IMR-90 (cell line): Measurements from ENCODE around the gene CIAO3. TPM values are rescaled to one million over a fixed set of nuclear protein-coding genes. Genes with fewer than 3 reads are reported as not detected.

Source experiments
- ATAC-seq: fragments of 200-7000 bp; cut with Tn5 transposase; 2 replicates; pipeline ENCODE4 v1.9.1; 2020; ENCODE audit warnings: low read depth, mild to moderate bottlenecking, moderate library complexity
- BruUV-seq: library from RNA; stranded (reverse); fragments of 400-500 nt; replicated peaks from 2 replicates; lab custom pipeline; 2021; lab: Mats Ljungman, UMichigan
- CTCF ChIA-PET: fragments of 300-600 bp; formaldehyde crosslinking; extraction: SDS; loops from one replicate; lab custom pipeline; 2021; ENCODE audit warnings: antibody characterized with exemption; lab: Yijun Ruan, JAX
- POLR2A ChIA-PET: fragments of 300-600 bp; sonication (Branson Sonifier 250); formaldehyde crosslinking; loops from one replicate; lab custom pipeline; 2022; ENCODE audit warnings: antibody characterized with exemption; ENCODE audit not compliant: unreplicated experiment; lab: Charles Lee
- DNase-seq: peaks from one replicate; pipeline ENCODE4 v3.0.0; 2013
- H2AFZ ChIP-seq: replicated peaks from 2 replicates; pipeline ENCODE3; 2013; ENCODE audit warnings: low read length, mild to moderate bottlenecking; ENCODE audit not compliant: poor library complexity
- H2AK5ac ChIP-seq: 2 replicates; pipeline ENCODE4 v1.6.1; 2013; ENCODE audit warnings: low read depth, low read length, inconsistent platforms
- H2AK9ac ChIP-seq: replicated peaks from 2 replicates; pipeline ENCODE3; 2013; ENCODE audit warnings: mild to moderate bottlenecking, low read depth, low read length, moderate library complexity; ENCODE audit not compliant: poor library complexity
- H2BK120ac ChIP-seq: 2 replicates; pipeline ENCODE4 v1.6.1; 2013; ENCODE audit warnings: low read depth, low read length, inconsistent platforms
- H2BK15ac ChIP-seq: 3 replicates; pipeline ENCODE4 v1.6.1; 2013; ENCODE audit warnings: low read depth, low read length, inconsistent platforms
- H2BK20ac ChIP-seq: 2 replicates; pipeline ENCODE4 v1.6.1; 2013; ENCODE audit warnings: low read depth, mild to moderate bottlenecking, inconsistent platforms, low read length, moderate library complexity
- H2BK5ac ChIP-seq: 2 replicates; pipeline ENCODE4 v1.6.1; 2013; ENCODE audit warnings: mild to moderate bottlenecking, low read depth, low read length, inconsistent platforms; ENCODE audit not compliant: poor library complexity, severe bottlenecking
- H3K14ac ChIP-seq: replicated peaks from 2 replicates; pipeline ENCODE4 v1.6.1; 2013; ENCODE audit warnings: low read depth, low read length, inconsistent platforms
- H3K18ac ChIP-seq: 2 replicates; pipeline ENCODE4 v1.6.1; 2013; ENCODE audit warnings: low read depth, low read length, control low read depth
- H3K23ac ChIP-seq: 2 replicates; pipeline ENCODE4 v1.6.1; 2013; ENCODE audit warnings: low read depth, low read length, inconsistent platforms
- H3K27ac ChIP-seq: 2 replicates; pipeline ENCODE4 v1.5.1; 2013; ENCODE audit warnings: mild to moderate bottlenecking, control low read depth, low read length; ENCODE audit not compliant: insufficient read depth
- H3K27me3 ChIP-seq: 2 replicates; pipeline ENCODE4 v1.6.1; 2013; ENCODE audit warnings: low read length; ENCODE audit not compliant: control insufficient read depth, insufficient read depth
- H3K36me3 ChIP-seq: 2 replicates; pipeline ENCODE4 v1.6.1; 2013; ENCODE audit warnings: low read length, mixed read lengths; ENCODE audit not compliant: control insufficient read depth, insufficient read depth
- H3K4ac ChIP-seq: 2 replicates; pipeline ENCODE4 v1.6.1; 2013; ENCODE audit warnings: low read depth, low read length, inconsistent platforms
- H3K4me1 ChIP-seq: 2 replicates; pipeline ENCODE4 v1.6.1; 2013; ENCODE audit warnings: low read length, mixed read lengths; ENCODE audit not compliant: control insufficient read depth, insufficient read depth
- H3K4me2 ChIP-seq: 2 replicates; pipeline ENCODE4 v1.6.1; 2013; ENCODE audit warnings: low read depth, mild to moderate bottlenecking, control low read depth, low read length, moderate library complexity
- H3K4me3 ChIP-seq: 2 replicates; pipeline ENCODE4 v1.5.1; 2013; ENCODE audit warnings: low read depth, mild to moderate bottlenecking, control low read depth, low read length, moderate library complexity; ENCODE audit not compliant: insufficient read depth
- H3K56ac ChIP-seq: 2 replicates; pipeline ENCODE4 v1.6.1; 2013; ENCODE audit warnings: low read length, inconsistent platforms; ENCODE audit not compliant: insufficient read depth; ENCODE audit errors: extremely low read depth
- H3K79me1 ChIP-seq, 2 experiments: 2 replicates each; pipeline ENCODE4 v1.6.1; 2013; ENCODE audit warnings: low read length in 2 of 2, inconsistent platforms in 1 of 2, low read depth in 1 of 2
- H3K9ac ChIP-seq: 2 replicates; pipeline ENCODE4 v1.6.1; 2013; ENCODE audit warnings: low read depth, low read length, control low read depth
- H3K9me1 ChIP-seq: 2 replicates; pipeline ENCODE4 v1.6.1; 2013; ENCODE audit warnings: low read length, inconsistent platforms; ENCODE audit not compliant: insufficient read depth
- H3K9me3 ChIP-seq: 2 replicates; pipeline ENCODE4 v1.6.1; 2013; ENCODE audit warnings: low read length; ENCODE audit not compliant: control insufficient read depth, insufficient read depth
- H4K20me1 ChIP-seq: 2 replicates; pipeline ENCODE4 v1.6.1; 2013; ENCODE audit warnings: low read length, inconsistent platforms; ENCODE audit not compliant: insufficient read depth
- H4K5ac ChIP-seq: 2 replicates; pipeline ENCODE4 v1.6.1; 2013; ENCODE audit warnings: mild to moderate bottlenecking, low read depth, low read length, control low read depth
- H4K8ac ChIP-seq, 2 experiments: 2 replicates each; pipeline ENCODE4 v1.6.1; 2013; ENCODE audit warnings: low read depth in 2 of 2, low read length in 2 of 2, control low read depth in 1 of 2, inconsistent platforms in 1 of 2
- H4K91ac ChIP-seq: 2 replicates; pipeline ENCODE4 v1.6.1; 2013; ENCODE audit warnings: low read depth, low read length, inconsistent platforms; ENCODE audit not compliant: insufficient read depth
- RFX5 ChIP-seq: IDR thresholded peaks from 2 replicates; pipeline ENCODE4 v1.8.0; 2012; ENCODE audit warnings: low read depth, mild to moderate bottlenecking, low read length, moderate library complexity
- WGBS, 2 experiments: methylation state at CpG; one replicate each; pipeline versions ENCODE4 v1.1.5 to v1.1.7; 2013; ENCODE audit warnings: missing lambda C conversion rate in 2 of 2; ENCODE audit not compliant: insufficient read length in 1 of 2; ENCODE audit errors: extremely low coverage in 2 of 2; 5-methylcytosine and 5-hydroxymethylcytosine counted together
- dilution Hi-C: fragments of 300-500 bp; cut with HindIII; formaldehyde crosslinking; loops from one replicate; pipeline ENCODE4 v1.14.3; 2018; ENCODE audit warnings: low sequenced_read_pairs; ENCODE audit not compliant: unreplicated experiment
- in situ Hi-C: fragments of 300-500 bp; cut with MboI; formaldehyde crosslinking; loops from 3 replicates; pipeline ENCODE4 v1.14.3; 2019; ENCODE audit warnings: low sequenced_read_pairs, inconsistent platforms, mixed read lengths
- intact Hi-C: fragments of 100-400 bp; cut with micrococcal nuclease; formaldehyde crosslinking; loops from 2 replicates; pipeline ENCODE4 v1.10.0; 2022
- polyA plus RNA-seq, 3 experiments: library from polyadenylated mRNA; depleted of rRNA; stranded (reverse); fragments of >200 nt; gene quantifications; 2 replicates each; pipeline ENCODE4 v1.2.3, GENCODE V29; 2012; ENCODE audit warnings: low replicate concordance in 1 of 3
- total RNA-seq: library from RNA; depleted of rRNA; stranded (reverse); fragments of >200 nt; gene quantifications from 2 replicates; pipeline ENCODE4 v1.2.3, GENCODE V29; 2012

CIAO3 gene
- total and polyA plus RNA-seq, 2 of the 4 experiments (the other 2 are of a cell fraction) = 17.0 to 20.2 TPM

DNA sequence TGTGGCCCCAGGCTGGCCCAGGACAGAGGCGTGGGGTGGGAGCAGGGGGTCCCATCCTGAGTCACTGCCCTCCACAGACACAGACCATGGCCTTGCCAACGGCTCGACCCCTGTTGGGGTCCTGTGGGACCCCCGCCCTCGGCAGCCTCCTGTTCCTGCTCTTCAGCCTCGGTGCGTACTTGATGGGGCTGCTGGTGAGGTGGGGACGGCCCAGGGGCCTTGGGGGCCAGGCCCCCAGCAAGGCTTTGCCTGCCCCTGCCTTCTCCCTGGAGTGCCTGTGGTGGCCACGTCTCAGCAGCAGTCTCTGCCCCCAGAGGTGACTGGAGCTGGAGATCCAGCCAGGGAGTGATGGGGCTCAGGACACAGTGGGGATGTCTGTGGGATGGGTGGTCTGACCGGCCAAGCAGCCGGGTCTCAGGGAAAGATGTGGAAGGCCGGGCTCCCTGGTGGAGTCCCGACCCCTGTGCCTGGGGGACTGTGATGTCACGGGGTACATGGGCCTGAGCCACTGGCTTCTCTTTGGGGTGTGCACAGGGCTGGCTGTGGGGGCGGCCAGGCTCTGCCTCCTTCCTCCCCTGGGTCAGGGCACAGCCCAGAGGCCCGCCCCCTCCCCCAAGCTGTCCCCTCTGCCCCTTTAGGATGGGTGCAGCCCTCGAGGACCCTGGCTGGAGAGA lies 21.9 kb upstream of the CIAO3 start:
- H3K9ac ChIP-seq = no peak overlapping the region
- TF ChIP-seq RFX5 = no peak
- no peaks in the 10 kb centered on the region for H4K20me1 ChIP-seq
- H3K56ac ChIP-seq = no peak overlapping the region
- no peak overlapping the region for H3K4me3 ChIP-seq
- no peak overlapping the region for H2AFZ ChIP-seq
- ATAC-seq (no peak), DNase-seq (no peak)
- no peak overlapping the region for H2BK120ac ChIP-seq
- no peaks in the 10 kb centered on the region for H3K79me1 ChIP-seq
- no peak overlapping the region for H2BK5ac ChIP-seq
- H3K4ac ChIP-seq = no peak overlapping the region
- H3K36me3 ChIP-seq = no peaks in the 10 kb centered on the region
- no peak overlapping the region for H3K18ac ChIP-seq
- no peak overlapping the region for H2BK15ac ChIP-seq
- no TSS peak for BruUV-seq
- intact Hi-C loops = no loop called here
- ChIA-PET POLR2A (no interaction called here), CTCF (no interaction called here)
- H3K14ac ChIP-seq = no peak overlapping the region
- H2BK20ac ChIP-seq = no peak overlapping the region
- no peaks in the 10 kb centered on the region for H3K9me3 ChIP-seq
- H2AK5ac ChIP-seq = no peak overlapping the region
- no peaks in the 10 kb centered on the region for H3K4me1 ChIP-seq
- H4K91ac ChIP-seq = no peak overlapping the region
- no peaks in the 10 kb centered on the region for H3K9me1 ChIP-seq
- no peak overlapping the region for H3K4me2 ChIP-seq
- no peak overlapping the region for H3K23ac ChIP-seq
- no peak overlapping the region for H4K8ac ChIP-seq
- in situ Hi-C loops = no loop called here
- no peak overlapping the region for H4K5ac ChIP-seq
- H3K27me3 ChIP-seq = peaks cover 4% of the 10 kb centered on the region; the same call in 1 of the 2 replicates
- no peak overlapping the region for H2AK9ac ChIP-seq
- dilution Hi-C loops = no loop called here
- no CpG with 5 or more reads among the region's 17 CpGs for WGBS, 2 experiments
- H3K27ac ChIP-seq = no peak overlapping the region
